Activated effector memory CD4-positive, alpha-beta T cell treated with Interleukin-2 at 50 U/mL for 16 hours (primary cell): ENCODE measurements around the gene LIMS2.
A peak's percentile ranks its signal among the peaks of the same experiment; 100 is the strongest.

Experiments used
- DNase-seq: peaks from one replicate; pipeline ENCODE4 v3.0.0-alpha.2; 2020

LIMS2 gene

GRCh38 chr2:127656569-127657231 is 18.6 kb downstream of the LIMS2 start:
- no peak for DNase-seq

- no peak for DNase-seq
These were observed 19.9 kb downstream of the LIMS2 start for GRCh38 chr2:127655209-127656073.

- no peak for DNase-seq
These were observed 20.5 kb downstream of the LIMS2 start for GRCh38 chr2:127654838-127655175.

GRCh38 chr2:127654084-127654837 is 21.1 kb downstream of the LIMS2 start:
- no peak for DNase-seq

GRCh38 chr2:127653421-127654083 is 21.8 kb downstream of the LIMS2 start:
- DNase-seq = no peak

- DNase-seq = no peak
These were observed 22.5 kb downstream of the LIMS2 start for GRCh38 chr2:127652786-127653357.

- no peak for DNase-seq
These were observed 23.3 kb downstream of the LIMS2 start for GRCh38 chr2:127651971-127652550.

GRCh38 chr2:127651381-127651809 is 23.9 kb downstream of the LIMS2 start:
- DNase-seq = no peak

- DNase-seq = no peak
These were observed 24.4 kb downstream of the LIMS2 start for GRCh38 chr2:127650785-127651380.

- DNase-seq = no peak
These were observed 25.1 kb downstream of the LIMS2 start for GRCh38 chr2:127650041-127650784.

GRCh38 chr2:127649684-127650040 is 25.7 kb downstream of the LIMS2 start:
- peak; percentile 70 for DNase-seq

- DNase-seq = no peak
These were observed 26.2 kb downstream of the LIMS2 start for GRCh38 chr2:127649100-127649611.

- DNase-seq = no peak
These were observed 27.0 kb downstream of the LIMS2 start for GRCh38 chr2:127648321-127648720.

GRCh38 chr2:127647242-127648190 is 27.8 kb downstream of the LIMS2 start:
- DNase-seq = no peak

- no peak for DNase-seq
These were observed 28.7 kb downstream of the LIMS2 start for GRCh38 chr2:127646487-127647241.

GRCh38 chr2:127645395-127646291 is 29.7 kb downstream of the LIMS2 start, which contains the start of gene GPR17:
Gene GPR17, plus strand, starts transcription at chr2:127646153. Its CDS starts 4,583 bp downstream, at chr2:127650736.
- no peak for DNase-seq

GRCh38 chr2:127645026-127645394 is 30.3 kb downstream of the LIMS2 start:
- no peak for DNase-seq
